Colonic mucosa (tissue), 4 donors: ENCODE measurements around the gene TNFAIP3. TPM values are rescaled to one million over a fixed set of nuclear protein-coding genes. Genes with fewer than 3 reads are reported as not detected.

Source experiments
- DNase-seq: peaks from one replicate; pipeline ENCODE4 v3.0.0-alpha.2; 2020
- H3K27ac ChIP-seq: fragments of 200-600 bp; one replicate; pipeline ENCODE4 v1.8.0; 2021
- H3K27me3 ChIP-seq: fragments of 200-600 bp; one replicate; pipeline ENCODE4 v1.8.0; 2021
- H3K36me3 ChIP-seq: fragments of 200-600 bp; one replicate; pipeline ENCODE4 v1.8.0; 2021
- H3K4me1 ChIP-seq: fragments of 200-600 bp; one replicate; pipeline ENCODE4 v1.8.0; 2021; ENCODE audit warnings: mild to moderate bottlenecking
- H3K4me3 ChIP-seq: fragments of 200-600 bp; one replicate; pipeline ENCODE4 v1.8.0; 2021
- H3K9ac ChIP-seq, 2 donors: one replicate each; pipeline ENCODE4 v1.7.0; 2013; ENCODE audit warnings: control low read depth in 2 of 2, low read depth in 2 of 2, low read length in 2 of 2
- H3K9me3 ChIP-seq: fragments of 200-600 bp; one replicate; pipeline ENCODE4 v1.8.0; 2021
- CTCF ChIP-seq: fragments of 200-600 bp; IDR thresholded peaks from one replicate; pipeline ENCODE4 v1.8.0; 2022; ENCODE audit warnings: antibody characterized with exemption, mild to moderate bottlenecking
- intact Hi-C: fragments of 100-400 bp; cut with DNase I; formaldehyde crosslinking; loops from one replicate; pipeline ENCODE4 v1.14.1; 2022
- total RNA-seq, 2 donors: library from RNA; stranded (reverse); fragmentation: NEBNext Ultra II Directional in 1 of 2; extraction: Animal tissue kit (Norgen Biotek cat#: 25700) in 1 of 2; gene quantifications; one replicate each; pipeline ENCODE4 v1.2.1, GENCODE V29; 2021
- donor health status: healthy.
- donor health status: DM: no; HTN: no; CAD: no.
- donor health status: DM: no; HTN: no; CAD: no.

TNFAIP3 gene
- total RNA-seq, 2 donors from 2014 or later = 18.1 to 46.3 TPM

DNA sequence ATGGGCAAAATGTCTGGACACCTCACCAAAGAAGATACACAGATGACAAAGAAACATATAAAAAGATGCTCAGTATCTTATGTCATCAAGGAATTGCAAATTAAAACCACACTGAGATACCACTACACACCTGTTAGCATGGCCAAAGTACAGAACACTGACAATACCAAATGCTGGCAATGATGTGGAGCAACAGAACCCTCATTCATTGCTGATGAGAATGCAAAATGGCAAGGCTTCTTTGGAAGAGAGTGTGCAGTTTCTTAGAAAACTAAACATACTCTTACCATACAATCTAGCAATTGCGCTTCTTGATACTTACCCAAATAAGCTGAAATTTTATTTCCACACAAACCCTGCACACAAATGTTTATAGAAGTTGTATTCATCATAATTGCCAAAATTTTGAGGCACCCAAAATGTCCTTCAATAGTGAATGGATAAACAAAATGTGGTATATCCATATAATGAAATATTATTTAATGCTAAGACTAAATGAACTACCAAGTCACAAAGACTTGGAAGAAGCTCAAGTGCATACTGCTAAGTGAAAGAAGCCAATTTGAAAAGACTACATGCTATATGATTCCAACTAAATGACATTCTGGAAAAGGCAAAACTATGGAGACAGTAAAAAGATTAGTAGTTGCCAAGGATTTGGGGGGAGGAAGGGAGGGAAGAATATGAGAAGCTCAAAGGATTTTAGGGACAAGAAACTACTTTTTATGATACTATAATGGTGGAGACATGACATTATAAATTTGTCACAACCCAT lies 50.7 kb downstream of the TNFAIP3 start:
- DNase-seq = no peak
- TF ChIP-seq CTCF = no peak
- Histone ChIP-seq H3K9ac (no peak overlapping the region), H3K27ac (no peak overlapping the region), H3K4me3 (no peak overlapping the region), H3K4me1 (no peaks in the 10 kb centered on the region), H3K9me3 (no peaks in the 10 kb centered on the region), H3K27me3 (no peaks in the 10 kb centered on the region), H3K36me3 (no peaks in the 10 kb centered on the region)
- intact Hi-C loops = no loop called here

DNA sequence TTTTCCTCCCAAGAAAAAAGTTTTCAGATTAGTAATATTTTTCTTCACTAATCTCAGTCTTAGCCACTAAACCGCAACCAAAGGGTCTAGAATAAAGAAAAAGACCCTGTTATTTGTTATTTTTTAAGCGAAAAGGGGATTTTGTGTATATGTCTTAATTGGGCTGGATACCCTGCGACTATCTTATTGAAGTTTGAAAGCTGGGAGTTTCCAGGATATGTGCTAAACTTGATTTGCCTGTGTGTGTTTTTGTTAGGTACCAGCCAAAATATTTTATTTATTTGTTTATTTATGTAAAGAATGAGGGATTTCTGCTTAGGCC lies 52.4 kb downstream of the TNFAIP3 start:
- Histone ChIP-seq H3K9ac (no peak overlapping the region), H3K27ac (no peak overlapping the region), H3K4me1 (no peaks in the 10 kb centered on the region), H3K27me3 (no peaks in the 10 kb centered on the region), H3K4me3 (no peak overlapping the region), H3K36me3 (no peaks in the 10 kb centered on the region), H3K9me3 (no peaks in the 10 kb centered on the region)
- TF ChIP-seq CTCF = no peak
- intact Hi-C loops = no loop called here
- DNase-seq = no peak

- Histone ChIP-seq H3K27me3 (no peaks in the 10 kb centered on the region), H3K36me3 (no peaks in the 10 kb centered on the region), H3K9me3 (no peaks in the 10 kb centered on the region), H3K4me1 (no peaks in the 10 kb centered on the region), H3K4me3 (no peak overlapping the region), H3K9ac (no peak overlapping the region), H3K27ac (no peak overlapping the region)
- intact Hi-C loops = no loop called here
- no peak for TF ChIP-seq CTCF
- no peak for DNase-seq
Measured at GRCh38 chr6:137919837-137920730, 53.0 kb downstream of the TNFAIP3 start.

DNA sequence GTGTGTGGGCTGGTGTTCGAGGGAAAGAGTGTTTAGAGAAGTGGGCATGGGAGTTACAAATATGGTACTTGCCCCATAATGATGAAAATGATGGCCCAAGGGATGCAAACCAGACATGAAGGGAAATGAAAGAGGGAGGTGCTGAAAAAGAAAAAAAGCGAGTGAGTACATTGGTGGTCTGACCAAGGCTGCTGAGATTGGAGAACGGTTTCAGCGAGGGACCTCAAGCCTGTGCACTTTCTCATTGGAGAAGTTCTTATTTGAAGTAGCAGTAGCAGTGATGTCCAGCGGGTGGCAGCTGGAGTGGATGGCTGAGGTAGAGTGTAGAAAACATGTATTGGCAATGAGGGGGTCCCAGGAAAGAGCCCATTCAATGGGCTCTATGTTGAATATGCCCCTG lies 54.8 kb downstream of the TNFAIP3 start:
- Histone ChIP-seq H3K4me3 (no peak overlapping the region), H3K9me3 (no peaks in the 10 kb centered on the region), H3K36me3 (no peaks in the 10 kb centered on the region), H3K27me3 (no peaks in the 10 kb centered on the region), H3K9ac (no peak overlapping the region), H3K27ac (no peak overlapping the region), H3K4me1 (no peaks in the 10 kb centered on the region)
- no peak for TF ChIP-seq CTCF
- intact Hi-C loops = no loop called here
- no peak for DNase-seq

GRCh38 chr6:137923866-137924653 lies 57.0 kb downstream of the TNFAIP3 start:
- intact Hi-C loops = no loop called here
- no peaks in the 10 kb centered on the region for H3K27me3 ChIP-seq
- H3K9ac ChIP-seq = no peak overlapping the region
- H3K9me3 ChIP-seq = no peaks in the 10 kb centered on the region
- no peak for DNase-seq
- no peaks in the 10 kb centered on the region for H3K36me3 ChIP-seq
- no peak overlapping the region for H3K4me3 ChIP-seq
- peaks cover 3% of the 10 kb centered on the region for H3K4me1 ChIP-seq
- no peak overlapping the region for H3K27ac ChIP-seq
- TF ChIP-seq CTCF = no peak
